ENCODE results near the gene SMIM14. TPM values are rescaled to one million over a fixed set of nuclear protein-coding genes. Genes with fewer than 3 reads are reported as not detected.

The SMIM14 gene
- polyA plus RNA-seq, 3 donors = 13.6 to 152 (median 140) TPM

- peaks cover 6 to 8% of the 10 kb centered on the region in 2 donors for H3K4me1 ChIP-seq (ENCODE audit: control insufficient read depth in 1 of 2, insufficient read depth in 2 of 2, low read length in 2 of 2)
- Mint-ChIP-seq H3K9me3 (peaks cover 0 to 2% (median 0%) of the 10 kb centered on the region in 7 donors), H3K27ac (no peak overlapping the region), H3K27me3 (ENCODE audit: low read depth in 3 of 3) (peaks cover 0 to 2% (median 0%) of the 10 kb centered on the region in 3 donors), H3K4me3 (no peak overlapping the region), H3K4me1 (peaks cover 6% of the 10 kb centered on the region), H3K36me3 (peaks cover 15 to 31% of the 10 kb centered on the region in 2 donors)
- no peak for TF ChIP-seq CTCF (IDR thresholded peaks at IDR 0.05)
- peaks cover 3 to 15% of the 10 kb centered on the region in 2 donors for H3K36me3 ChIP-seq (replicated peaks in 1 of 2; ENCODE audit: control insufficient read depth in 1 of 2, insufficient read depth in 2 of 2, low read length in 2 of 2)
- DNase-seq = no peak
- peaks cover 11% of the 10 kb centered on the region for H4K20me1 ChIP-seq (ENCODE audit: insufficient read depth, low read length)
- H3K27ac ChIP-seq (ENCODE audit: low read depth in 1 of 2, low read length in 2 of 2) = no peak overlapping the region
- H3K4me2 ChIP-seq (replicated peaks; ENCODE audit: extremely low read depth, low read length, poor library complexity, severe bottlenecking) = no peak overlapping the region
- H3K9ac ChIP-seq (ENCODE audit: insufficient read depth, low read length, poor library complexity, severe bottlenecking) = no peak overlapping the region
- H3K79me2 ChIP-seq (ENCODE audit: insufficient read depth, low read length) = no peaks in the 10 kb centered on the region
- H3K27me3 ChIP-seq (ENCODE audit: control insufficient read depth in 2 of 2, insufficient read depth in 2 of 2, low read length in 2 of 2) = no peaks in the 10 kb centered on the region
- H2AFZ ChIP-seq (ENCODE audit: insufficient read depth, low read depth, low read length, poor library complexity, severe bottlenecking) = no peak overlapping the region
- intact Hi-C loops (cut with micrococcal nuclease) = no loop called here
- H3K9me3 ChIP-seq (replicated peaks in 1 of 2; ENCODE audit: control insufficient read depth in 1 of 2, insufficient read depth in 1 of 2, low read length in 2 of 2) = no peaks in the 10 kb centered on the region
- no CpG with 5 or more reads among the region's 3 CpGs for WGBS (ENCODE audit: insufficient coverage)
- no peak overlapping the region for H3K4me3 ChIP-seq (replicated peaks in 1 of 3; ENCODE audit: low read depth in 2 of 3, low read length in 3 of 3)
These were observed 24.0 kb downstream of the SMIM14 start for GRCh38 chr4:39614487-39615162.

GRCh38 chr4:39613093-39613656 is 25.5 kb downstream of the SMIM14 start:
- Histone ChIP-seq H3K4me1 (ENCODE audit: control insufficient read depth in 1 of 2, insufficient read depth in 2 of 2, low read length in 2 of 2) (peaks cover 14 to 18% of the 10 kb centered on the region in 2 donors), H3K27me3 (ENCODE audit: control insufficient read depth in 2 of 2, insufficient read depth in 2 of 2, low read length in 2 of 2) (no peaks in the 10 kb centered on the region), H3K27ac (ENCODE audit: low read depth in 1 of 2, low read length in 2 of 2) (no peak overlapping the region), H2AFZ (ENCODE audit: insufficient read depth, low read depth, low read length, poor library complexity, severe bottlenecking) (no peak overlapping the region), H3K79me2 (ENCODE audit: insufficient read depth, low read length) (no peaks in the 10 kb centered on the region), H3K4me2 (replicated peaks; ENCODE audit: extremely low read depth, low read length, poor library complexity, severe bottlenecking) (no peak overlapping the region), H3K9ac (ENCODE audit: insufficient read depth, low read length, poor library complexity, severe bottlenecking) (no peak overlapping the region), H3K36me3 (replicated peaks in 1 of 2; ENCODE audit: control insufficient read depth in 1 of 2, insufficient read depth in 2 of 2, low read length in 2 of 2) (peaks cover 3 to 15% of the 10 kb centered on the region in 2 donors), H3K9me3 (replicated peaks in 1 of 2; ENCODE audit: control insufficient read depth in 1 of 2, insufficient read depth in 1 of 2, low read length in 2 of 2) (no peaks in the 10 kb centered on the region), H3K4me3 (replicated peaks in 1 of 3; ENCODE audit: low read depth in 2 of 3, low read length in 3 of 3) (no peak overlapping the region), H4K20me1 (ENCODE audit: insufficient read depth, low read length) (peaks cover 5% of the 10 kb centered on the region)
- intact Hi-C loops (cut with micrococcal nuclease) = no loop called here
- H3K27me3 Mint-ChIP-seq (ENCODE audit: low read depth in 3 of 3) = peaks cover 0 to 2% (median 0%) of the 10 kb centered on the region in 3 donors
- peak overlapping the region in 1 of 7 donors; percentile 26 for H3K27ac Mint-ChIP-seq
- TF ChIP-seq CTCF (IDR thresholded peaks at IDR 0.05) = no peak
- DNase-seq = no peak
- H3K9me3 Mint-ChIP-seq = no peaks in the 10 kb centered on the region
- peaks cover 11 to 30% of the 10 kb centered on the region in 2 donors for H3K36me3 Mint-ChIP-seq
- peaks cover 18% of the 10 kb centered on the region for H3K4me1 Mint-ChIP-seq
- WGBS (ENCODE audit: insufficient coverage) = no CpG with 5 or more reads among the region's 2 CpGs
- no peak overlapping the region for H3K4me3 Mint-ChIP-seq
